GM08714 (cell line): ENCODE data around the gene NKD2.

Experiments used
- H3K4me3 ChIP-seq: fragments of 200-500 bp; sonication (Bioruptor generic); 2 replicates; pipeline ENCODE4 v1.5.1; 2014; ENCODE audit warnings: mild to moderate bottlenecking, low read length, inconsistent platforms
- ZNF274 ChIP-seq: IDR thresholded peaks from 2 replicates; pipeline ENCODE4 v1.6.1; 2012; ENCODE audit warnings: mild to moderate bottlenecking, low read depth, low read length

Gene NKD2

GRCh38 chr5:1032551-1033027, 24.0 kb downstream of the NKD2 start:
- no peak for TF ChIP-seq ZNF274
- H3K4me3 ChIP-seq = no peak overlapping the region

- no peak for TF ChIP-seq ZNF274
- no peak overlapping the region for H3K4me3 ChIP-seq
These were observed 24.6 kb downstream of the NKD2 start for GRCh38 chr5:1033178-1033577.

- no peak for TF ChIP-seq ZNF274
- no peak overlapping the region for H3K4me3 ChIP-seq
These were observed 25.2 kb downstream of the NKD2 start for GRCh38 chr5:1033606-1034420.

- no peak for TF ChIP-seq ZNF274
- H3K4me3 ChIP-seq = no peak overlapping the region
These were observed 25.9 kb downstream of the NKD2 start for GRCh38 chr5:1034421-1034905.

- no peak for TF ChIP-seq ZNF274
- no peak overlapping the region for H3K4me3 ChIP-seq
These were observed 26.4 kb downstream of the NKD2 start for GRCh38 chr5:1034986-1035385.

GRCh38 chr5:1035421-1036405, 27.1 kb downstream of the NKD2 start:
- no peak for TF ChIP-seq ZNF274
- no peak overlapping the region for H3K4me3 ChIP-seq

- no peak for TF ChIP-seq ZNF274
- no peak overlapping the region for H3K4me3 ChIP-seq
These were observed 28.0 kb downstream of the NKD2 start for GRCh38 chr5:1036504-1037122.

GRCh38 chr5:1037123-1037670, 28.6 kb downstream of the NKD2 start:
- H3K4me3 ChIP-seq = no peak overlapping the region
- TF ChIP-seq ZNF274 = no peak

- no peak for TF ChIP-seq ZNF274
These were observed 29.2 kb downstream of the NKD2 start for GRCh38 chr5:1037671-1038416.

GRCh38 chr5:1038417-1039209, 30.0 kb downstream of the NKD2 start:
- no peak overlapping the region for H3K4me3 ChIP-seq
- TF ChIP-seq ZNF274 = no peak

More at GRCh38 chr5:1037671-1038416, 29.2 kb downstream of the NKD2 start:
- no peak overlapping the region for H3K4me3 ChIP-seq

- H3K4me3 ChIP-seq = no peak overlapping the region
- no peak for TF ChIP-seq ZNF274
These were observed 30.6 kb downstream of the NKD2 start for GRCh38 chr5:1039210-1039548.

GRCh38 chr5:1039706-1040260, 31.2 kb downstream of the NKD2 start:
- H3K4me3 ChIP-seq = no peak overlapping the region
- no peak for TF ChIP-seq ZNF274
